Common myeloid progenitor, CD34-positive (primary cell): ENCODE results near the gene RPS5.
"Not testable (repeated sequence)": the region's sequence is repeated elsewhere in the genome, so short reads cannot be mapped to it uniquely, and the experiment has no call there.

Source experiments
- CTCF ChIA-PET: fragments of 350-600 bp; sonication (Branson Sonifier 250); formaldehyde crosslinking; loops from one replicate; lab custom pipeline; 2021; ENCODE audit warnings: antibody characterized with exemption; lab: Charles Lee
- POLR2A ChIA-PET: fragments of 350-600 bp; sonication (Branson Sonifier 250); formaldehyde crosslinking; loops from one replicate; lab custom pipeline; 2021; ENCODE audit warnings: antibody characterized with exemption; lab: Charles Lee
- DNase-seq, 3 donors: peaks; one replicate each; pipeline versions ENCODE4 v3.0.0 to v3.0.0-alpha.2; 2013
- H3K27ac ChIP-seq, 2 experiments: 1 replicate in 1 of 2; 2 replicates in 1 of 2; pipeline ENCODE4 v1.7.0; 2013; ENCODE audit warnings: inconsistent platforms in 2 of 2, low read length in 2 of 2, mild to moderate bottlenecking in 2 of 2, low read depth in 1 of 2, moderate library complexity in 1 of 2; ENCODE audit not compliant: severe bottlenecking in 2 of 2, insufficient read depth in 1 of 2, poor library complexity in 1 of 2
- H3K27me3 ChIP-seq, 5 experiments: replicated peaks in 2 of 5; 1 replicate in 3 of 5; 2 replicates in 2 of 5; pipeline versions ENCODE4 v1.6.1 to v1.7.0; 2013; ENCODE audit warnings: low read length in 4 of 5, mild to moderate bottlenecking in 2 of 5, moderate library complexity in 2 of 5, inconsistent platforms in 1 of 5; ENCODE audit not compliant: insufficient read depth in 5 of 5, control insufficient read depth in 4 of 5
- H3K36me3 ChIP-seq, 4 experiments: 1 replicate in 2 of 4; 2 replicates in 2 of 4; pipeline versions ENCODE4 v1.6.1 to v1.7.0; 2013; ENCODE audit warnings: low read length in 3 of 4, control low read depth in 1 of 4, mild to moderate bottlenecking in 1 of 4; ENCODE audit not compliant: control insufficient read depth in 4 of 4, insufficient read depth in 4 of 4
- H3K4me1 ChIP-seq, 4 experiments: 1 replicate in 3 of 4; 2 replicates in 1 of 4; pipeline versions ENCODE4 v1.6.1 to v1.7.1; 2013; ENCODE audit warnings: low read length in 3 of 4, mild to moderate bottlenecking in 3 of 4, control low read depth in 1 of 4, inconsistent platforms in 1 of 4, moderate library complexity in 1 of 4; ENCODE audit not compliant: control insufficient read depth in 4 of 4, insufficient read depth in 4 of 4; ENCODE audit errors: control extremely low read depth in 1 of 4
- H3K4me3 ChIP-seq, 7 experiments: 1 replicate in 4 of 7; 2 replicates in 3 of 7; pipeline versions ENCODE4 v1.5.1 to v1.7.0; 2013; ENCODE audit warnings: mild to moderate bottlenecking in 7 of 7, low read length in 6 of 7, moderate library complexity in 6 of 7, inconsistent platforms in 2 of 7, low read depth in 2 of 7, control low read depth in 1 of 7; ENCODE audit not compliant: insufficient read depth in 4 of 7, control insufficient read depth in 1 of 7; ENCODE audit errors: extremely low read depth in 1 of 7
- H3K9me3 ChIP-seq, 5 experiments: 1 replicate in 4 of 5; 2 replicates in 1 of 5; pipeline versions ENCODE4 v1.6.1 to v1.7.1; 2013; ENCODE audit warnings: low read length in 4 of 5, mild to moderate bottlenecking in 2 of 5, inconsistent platforms in 1 of 5, low read depth in 1 of 5, moderate library complexity in 1 of 5; ENCODE audit not compliant: control insufficient read depth in 4 of 5, insufficient read depth in 2 of 5; ENCODE audit errors: control extremely low read depth in 1 of 5
- WGBS: methylation state at CpG from one replicate; pipeline ENCODE4 v1.1.5; 2013; ENCODE audit not compliant: insufficient coverage; 5-methylcytosine and 5-hydroxymethylcytosine counted together

The RPS5 gene

GRCh38 chr19:58429745-58430144, 42.7 kb downstream of the RPS5 start:
- Histone ChIP-seq H3K4me1 (no peaks in the 10 kb centered on the region), H3K36me3 (peaks cover 15 to 51% (median 33%) of the 10 kb centered on the region in 4 experiments), H3K9me3 (peaks cover 18 to 76% (median 65%) of the 10 kb centered on the region in 5 experiments), H3K4me3 (no peak overlapping the region), H3K27me3 (no peaks in the 10 kb centered on the region), H3K27ac (no peak overlapping the region)
- ChIA-PET POLR2A (interaction anchor here (0.8 kb wide), 1 partner anchor 11 kb away, joined by 4 read pairs; no protein-coding TSS in a partner anchor), CTCF (no interaction called here)
- no peak for DNase-seq

DNA sequence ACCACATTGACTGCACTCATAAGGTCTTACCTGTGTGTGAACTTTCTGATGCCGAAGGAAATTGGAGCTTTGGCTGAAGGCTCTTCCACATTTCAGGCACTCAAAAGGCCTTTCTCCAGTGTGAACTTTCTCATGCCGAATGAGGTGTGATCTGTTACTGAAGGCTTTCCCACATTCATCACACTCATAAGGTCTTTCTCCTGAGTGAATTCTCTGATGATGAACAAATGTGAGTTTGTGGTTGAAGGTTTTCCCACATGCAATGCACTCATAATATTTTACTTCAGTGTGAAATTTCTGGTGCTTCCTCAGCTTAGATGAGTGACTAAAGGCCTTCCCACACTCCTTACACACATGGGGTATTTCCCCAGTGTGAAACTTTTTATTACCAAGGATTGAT, 47.1 kb downstream of the RPS5 start:
- peaks cover 12 to 90% (median 78%) of the 10 kb centered on the region in 5 experiments for H3K9me3 ChIP-seq
- no peaks in the 10 kb centered on the region for H3K27me3 ChIP-seq
- H3K4me3 ChIP-seq: peak overlapping the region in 1 of 7 experiments; percentile 22
- H3K27ac ChIP-seq: no peak overlapping the region
- CTCF ChIA-PET: interaction anchor here (0.7 to 1.3 kb wide), 3 partner anchors 8 to 147 kb away, joined by 3 to 4 read pairs (median 3); no protein-coding TSS in a partner anchor
- POLR2A ChIA-PET: no interaction called here
- WGBS: 100% methylated on average over 1 of the region's 2 CpGs
- peaks cover 28 to 76% (median 55%) of the 10 kb centered on the region in 4 experiments for H3K36me3 ChIP-seq
- peak in 1 of 3 donors; percentile 40 for DNase-seq
- H3K4me1 ChIP-seq: peaks cover 0 to 5% (median 2%) of the 10 kb centered on the region in 4 experiments

DNA sequence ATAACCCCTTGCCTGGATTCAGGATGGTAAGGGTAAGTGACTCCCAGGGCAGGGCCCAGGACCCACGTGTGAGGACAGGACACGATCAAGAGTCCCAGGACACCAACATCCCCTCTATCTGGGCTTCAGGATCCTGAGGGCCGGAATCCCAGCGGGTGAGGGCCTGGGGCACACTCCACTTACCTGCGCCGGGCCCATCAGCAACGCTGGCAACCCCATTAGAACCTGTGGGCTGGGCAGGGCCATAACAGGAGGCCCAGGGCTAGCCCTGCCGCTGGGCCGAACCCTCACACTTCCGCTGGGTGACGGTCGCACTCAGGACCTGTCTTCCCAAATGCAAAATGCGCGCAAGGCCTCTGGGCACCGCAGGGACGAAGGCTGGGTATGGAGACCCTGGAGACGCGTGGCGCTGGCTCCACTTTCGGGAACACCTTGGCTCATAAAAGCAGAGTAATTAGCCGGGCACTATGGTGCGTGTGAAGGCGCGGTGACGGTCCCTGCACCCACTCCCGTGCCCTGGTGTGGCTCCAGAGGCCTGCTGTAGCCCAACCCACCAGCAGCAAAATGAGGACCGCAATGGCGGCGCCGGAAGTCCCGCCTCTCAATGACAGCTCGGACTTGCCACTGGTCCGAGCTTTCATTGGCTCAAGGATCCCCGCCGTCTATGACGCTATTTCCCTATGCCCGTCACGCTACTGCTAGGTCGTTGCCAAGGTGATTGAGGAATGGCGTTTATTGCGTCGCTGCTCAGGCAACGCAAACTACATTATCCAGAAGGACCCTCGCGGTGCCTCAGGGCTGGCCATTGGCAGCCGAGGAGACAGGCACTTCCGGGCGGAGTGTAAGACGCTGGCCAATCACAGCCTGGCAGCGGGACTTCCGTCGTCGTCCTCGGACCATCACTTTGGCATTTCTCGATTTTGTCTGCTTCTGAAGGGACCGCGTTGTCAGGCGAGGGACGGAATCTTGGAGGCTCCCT, 52.8 kb downstream of the RPS5 start, which contains the start of gene ZNF132:
Gene ZNF132 (minus strand): TSS at position 578 of the 979 bp plus-strand sequence. CDS start 332 bp downstream, at position 246.
- Histone ChIP-seq H3K36me3 (peaks cover 12 to 31% (median 24%) of the 10 kb centered on the region in 4 experiments), H3K9me3 (peaks cover 0 to 51% (median 31%) of the 10 kb centered on the region in 5 experiments), H3K4me3 (peak within 1 kb of the TSS; percentile 49 to 87 (median 78)), H3K4me1 (peaks cover 0 to 19% (median 15%) of the 10 kb centered on the region in 4 experiments), H3K27me3 (peaks cover 0 to 2% (median 0%) of the 10 kb centered on the region in 5 experiments), H3K27ac (peak within 1 kb of the TSS; percentile 87 to 93)
- POLR2A ChIA-PET: interaction anchor here (0.7 to 1.2 kb wide), 3 partner anchors 11 to 115 kb away, joined by 3 to 5 read pairs (median 4); partner anchors contain the start of genes CHMP2A and ZNF324B
- 7% methylated on average over 58 of the region's 59 CpGs for WGBS
- CTCF ChIA-PET: no interaction called here
- DNase-seq: peak; percentile 100

GRCh38 chr19:58440556-58440955, 53.5 kb downstream of the RPS5 start:
- Histone ChIP-seq H3K4me3 (peak overlapping the region; percentile 44 to 87 (median 78)), H3K4me1 (peaks cover 0 to 19% (median 15%) of the 10 kb centered on the region in 4 experiments), H3K27me3 (peaks cover 0 to 2% (median 0%) of the 10 kb centered on the region in 5 experiments), H3K27ac (peak overlapping the region; percentile 67 to 93), H3K9me3 (peaks cover 0 to 44% (median 25%) of the 10 kb centered on the region in 5 experiments), H3K36me3 (peaks cover 8 to 24% (median 18%) of the 10 kb centered on the region in 4 experiments)
- POLR2A ChIA-PET: interaction anchor here (1.2 kb wide), 1 partner anchor 11 kb away, joined by 5 read pairs; the partner anchor contains the start of gene ZNF324B
- no peak for DNase-seq
- CTCF ChIA-PET: no interaction called here
- WGBS: 18% methylated on average over 30 of the region's 31 CpGs

- DNase-seq, H3K27me3 ChIP-seq, H3K36me3 ChIP-seq, POLR2A ChIA-PET, H3K4me3 ChIP-seq, H3K27ac ChIP-seq: not testable (repeated sequence)
- WGBS: 96% methylated on average over 7 of the region's 7 CpGs
- Histone ChIP-seq H3K9me3 (peaks cover 0 to 28% (median 6%) of the 10 kb centered on the region in 5 experiments), H3K4me1 (peaks cover 0 to 19% (median 15%) of the 10 kb centered on the region in 4 experiments)
- CTCF ChIA-PET: interaction anchor here (1.0 kb wide), 1 partner anchor 9 kb away, joined by 3 read pairs; no protein-coding TSS in a partner anchor
Measured at GRCh38 chr19:58442986-58443385, 55.9 kb downstream of the RPS5 start.
